Measurements from ENCODE around the gene OTOP2. TPM values are rescaled to one million over a fixed set of nuclear protein-coding genes. Genes with fewer than 3 reads are reported as not detected.

Gene OTOP2
- total and polyA plus RNA-seq, 2 of the 4 experiments (the other 2 are of a cell fraction): not detected

- Histone ChIP-seq H3K23ac (ENCODE audit: low read depth, low read length) (no peak overlapping the region), H4K20me1 (ENCODE audit: insufficient read depth, low read length) (no peaks in the 10 kb centered on the region), H3K56ac (ENCODE audit: extremely low read depth, insufficient read depth, low read length) (no peak overlapping the region), H4K8ac (ENCODE audit: low read depth in 2 of 2, low read length in 2 of 2) (no peak overlapping the region), H3K14ac (replicated peaks; ENCODE audit: low read depth, low read length) (no peak overlapping the region), H3K36me3 (ENCODE audit: control insufficient read depth, insufficient read depth, low read length) (no peaks in the 10 kb centered on the region), H3K4ac (ENCODE audit: low read depth, low read length) (no peak overlapping the region), H2BK5ac (ENCODE audit: low read depth, low read length, poor library complexity, severe bottlenecking) (no peak overlapping the region), H2AK9ac (replicated peaks; ENCODE audit: low read depth, low read length, poor library complexity) (no peak overlapping the region), H3K4me1 (ENCODE audit: control insufficient read depth, insufficient read depth, low read length) (no peaks in the 10 kb centered on the region), H3K79me1 (ENCODE audit: low read depth in 1 of 2, low read length in 2 of 2) (no peaks in the 10 kb centered on the region), H3K18ac (ENCODE audit: low read depth, low read length) (no peak overlapping the region), H3K9me3 (ENCODE audit: control insufficient read depth, insufficient read depth, low read length) (no peaks in the 10 kb centered on the region), H2AFZ (replicated peaks; ENCODE audit: low read length, poor library complexity) (no peak overlapping the region), H3K9me1 (ENCODE audit: insufficient read depth, low read length) (no peaks in the 10 kb centered on the region), H3K4me2 (ENCODE audit: low read depth, low read length) (no peak overlapping the region), H3K4me3 (ENCODE audit: insufficient read depth, low read depth, low read length) (no peak overlapping the region), H3K27ac (ENCODE audit: insufficient read depth, low read length) (no peak overlapping the region), H3K27me3 (ENCODE audit: control insufficient read depth, insufficient read depth, low read length) (peaks cover 60% of the 10 kb centered on the region), H2BK15ac (ENCODE audit: low read depth, low read length) (no peak overlapping the region), H2BK20ac (ENCODE audit: low read depth, low read length) (no peak overlapping the region), H4K91ac (ENCODE audit: insufficient read depth, low read depth, low read length) (no peak overlapping the region), H2BK120ac (ENCODE audit: low read depth, low read length) (no peak overlapping the region), H3K9ac (ENCODE audit: low read depth, low read length) (no peak overlapping the region), H4K5ac (ENCODE audit: low read depth, low read length) (no peak overlapping the region), H2AK5ac (ENCODE audit: low read depth, low read length) (no peak overlapping the region)
- in situ Hi-C loops (cut with MboI; ENCODE audit: low sequenced_read_pairs) (no loop called here), dilution Hi-C loops (cut with HindIII; ENCODE audit: low sequenced_read_pairs, unreplicated experiment) (no loop called here), intact Hi-C loops (cut with micrococcal nuclease) (no loop called here)
- DNase-seq (no peak), ATAC-seq (ENCODE audit: low read depth) (no peak)
- WGBS, 2 experiments (ENCODE audit: extremely low coverage in 2 of 2, insufficient read length in 1 of 2): no CpG with 5 or more reads among the region's 5 CpGs
- ChIA-PET CTCF (interaction anchor here (0.7 to 1.1 kb wide), 2 partner anchors 34 to 39 kb away, joined by 3 to 7 read pairs; no protein-coding TSS in a partner anchor), POLR2A (ENCODE audit: unreplicated experiment) (no interaction called here)
- TF ChIP-seq POLR2A (IDR thresholded peaks at IDR 0.05; ENCODE audit: low read depth, low read length): no peak
- TF ChIP-seq MAZ (IDR thresholded peaks at IDR 0.05; ENCODE audit: borderline replicate concordance, low read depth, low read length): no peak
- TF ChIP-seq RCOR1 (IDR thresholded peaks at IDR 0.05; ENCODE audit: insufficient replicate concordance, low read length): no peak
- no peak for TF ChIP-seq RAD21 (IDR thresholded peaks at IDR 0.05; ENCODE audit: low read length)
- no peak for TF ChIP-seq CTCF (conservative IDR thresholded peaks at IDR 0.05; ENCODE audit: low read depth, low read length)
- TF ChIP-seq MXI1 (IDR thresholded peaks at IDR 0.05; ENCODE audit: borderline replicate concordance, low read depth, low read length): no peak
- TF ChIP-seq CHD1 (IDR thresholded peaks at IDR 0.05; ENCODE audit: low read depth, low read length): no peak
- TF ChIP-seq ELK1 (IDR thresholded peaks at IDR 0.05; ENCODE audit: borderline replicate concordance, low read depth, low read length): no peak
- TF ChIP-seq NFE2L2 (IDR thresholded peaks at IDR 0.05; ENCODE audit: low read depth, low read length): no peak
- TF ChIP-seq RFX5 (IDR thresholded peaks at IDR 0.05; ENCODE audit: low read depth, low read length): no peak
- BruUV-seq (replicated peaks): no TSS peak
These were observed 5.2 kb upstream of the OTOP2 start for GRCh38 chr17:74918906-74919305.

Data from IMR-90 (cell line).